ENCODE results near the gene NCK2.

The NCK2 gene

GRCh38 chr2:105746177-105747080 lies 1.7 kb downstream of the NCK2 start:
- H3K18ac ChIP-seq (ENCODE audit: low read length): peak overlapping the region; percentile 25
- H2BK15ac ChIP-seq (ENCODE audit: low read length): no peak overlapping the region
- no peak overlapping the region for H3K14ac ChIP-seq (ENCODE audit: low read length)
- no peak overlapping the region for H4K8ac ChIP-seq (ENCODE audit: low read depth, low read length)
- no CpG with 5 or more reads among the region's 23 CpGs for WGBS, 2 donors (ENCODE audit: extremely low coverage in 2 of 2, insufficient read length in 2 of 2, insufficient replicate concordance in 1 of 2)
- H2AFZ ChIP-seq (ENCODE audit: low read length): no peak overlapping the region
- no peak overlapping the region for H3K9ac ChIP-seq (ENCODE audit: low read depth, low read length, poor library complexity)
- no peak overlapping the region for H2BK120ac ChIP-seq (ENCODE audit: low read depth, low read length)
- H2AK5ac ChIP-seq (ENCODE audit: low read depth, low read length): no peak overlapping the region
- H2BK12ac ChIP-seq (ENCODE audit: low read length): no peak overlapping the region
- H3K27ac ChIP-seq (replicated peaks; ENCODE audit: low read length): no peak overlapping the region
- H3K4me2 ChIP-seq (ENCODE audit: insufficient read depth, low read length, poor library complexity, severe bottlenecking): peak overlapping the region; percentile 78
- H4K91ac ChIP-seq (ENCODE audit: low read depth, low read length, poor library complexity): no peak overlapping the region
- H3K4ac ChIP-seq (ENCODE audit: low read length): no peak overlapping the region
- H3K4me1 ChIP-seq (ENCODE audit: control insufficient read depth in 2 of 2, insufficient read depth in 1 of 2, low read depth in 1 of 2, low read length in 2 of 2): peaks cover 7 to 14% of the 10 kb centered on the region in 2 donors
- peaks cover 0 to 51% of the 10 kb centered on the region in 2 donors for H3K36me3 ChIP-seq (replicated peaks in 1 of 2; ENCODE audit: control insufficient read depth in 2 of 2, insufficient read depth in 2 of 2, low read length in 2 of 2)
- peak overlapping the region; percentile 62 to 92 for H3K4me3 ChIP-seq (ENCODE audit: low read length in 2 of 2)
- no peak overlapping the region for H3K23ac ChIP-seq (ENCODE audit: low read depth, low read length, poor library complexity)
- peaks cover 12% of the 10 kb centered on the region for H3K79me1 ChIP-seq (ENCODE audit: low read depth, low read length)
- H2BK5ac ChIP-seq (ENCODE audit: low read length): no peak overlapping the region
- peaks cover 0 to 4% (median 0%) of the 10 kb centered on the region in 3 experiments for H3K27me3 ChIP-seq (ENCODE audit: control insufficient read depth in 3 of 3, insufficient read depth in 3 of 3, low read depth in 1 of 3, low read length in 3 of 3)
- H3K9me3 ChIP-seq (replicated peaks in 1 of 2; ENCODE audit: control insufficient read depth in 2 of 2, insufficient read depth in 1 of 2, low read depth in 1 of 2, low read length in 2 of 2): peaks cover 0 to 21% of the 10 kb centered on the region in 2 donors
- DNase-seq (ENCODE audit: low spot score): no peak

- WGBS, 2 donors (ENCODE audit: extremely low coverage in 2 of 2, insufficient read length in 2 of 2, insufficient replicate concordance in 1 of 2): no CpG with 5 or more reads among the region's 13 CpGs
- no peak overlapping the region for H3K4me3 ChIP-seq (ENCODE audit: low read length in 2 of 2)
These were observed 2.7 kb downstream of the NCK2 start for GRCh38 chr2:105747254-105747894.

GRCh38 chr2:105747991-105748390 lies 3.3 kb downstream of the NCK2 start:
- Histone ChIP-seq H3K79me1 (ENCODE audit: low read depth, low read length) (peaks cover 12% of the 10 kb centered on the region), H3K14ac (ENCODE audit: low read length) (no peak overlapping the region), H2BK12ac (ENCODE audit: low read length) (no peak overlapping the region), H2BK120ac (ENCODE audit: low read depth, low read length) (no peak overlapping the region), H2AFZ (ENCODE audit: low read length) (no peak overlapping the region), H3K9ac (ENCODE audit: low read depth, low read length, poor library complexity) (no peak overlapping the region), H3K18ac (ENCODE audit: low read length) (no peak overlapping the region), H3K4ac (ENCODE audit: low read length) (no peak overlapping the region), H3K9me3 (replicated peaks in 1 of 2; ENCODE audit: control insufficient read depth in 2 of 2, insufficient read depth in 1 of 2, low read depth in 1 of 2, low read length in 2 of 2) (peaks cover 0 to 18% of the 10 kb centered on the region in 2 donors), H2AK5ac (ENCODE audit: low read depth, low read length) (no peak overlapping the region), H3K36me3 (replicated peaks in 1 of 2; ENCODE audit: control insufficient read depth in 2 of 2, insufficient read depth in 2 of 2, low read length in 2 of 2) (peaks cover 0 to 67% of the 10 kb centered on the region in 2 donors), H3K27me3 (ENCODE audit: control insufficient read depth in 3 of 3, insufficient read depth in 3 of 3, low read depth in 1 of 3, low read length in 3 of 3) (peaks cover 0 to 4% (median 0%) of the 10 kb centered on the region in 3 experiments), H3K4me3 (ENCODE audit: low read length in 2 of 2) (no peak overlapping the region), H4K8ac (ENCODE audit: low read depth, low read length) (no peak overlapping the region), H4K91ac (ENCODE audit: low read depth, low read length, poor library complexity) (no peak overlapping the region), H3K4me2 (ENCODE audit: insufficient read depth, low read length, poor library complexity, severe bottlenecking) (no peak overlapping the region), H3K27ac (replicated peaks; ENCODE audit: low read length) (no peak overlapping the region), H2BK5ac (ENCODE audit: low read length) (no peak overlapping the region), H2BK15ac (ENCODE audit: low read length) (no peak overlapping the region), H3K23ac (ENCODE audit: low read depth, low read length, poor library complexity) (no peak overlapping the region), H3K4me1 (ENCODE audit: control insufficient read depth in 2 of 2, insufficient read depth in 1 of 2, low read depth in 1 of 2, low read length in 2 of 2) (peaks cover 7 to 14% of the 10 kb centered on the region in 2 donors)
- no peak for DNase-seq (ENCODE audit: low spot score)
- no CpG with 5 or more reads among the region's 4 CpGs for WGBS, 2 donors (ENCODE audit: extremely low coverage in 2 of 2, insufficient read length in 2 of 2, insufficient replicate concordance in 1 of 2)

More at GRCh38 chr2:105747254-105747894, 2.7 kb downstream of the NCK2 start:
- Histone ChIP-seq H3K4me1 (ENCODE audit: control insufficient read depth in 2 of 2, insufficient read depth in 1 of 2, low read depth in 1 of 2, low read length in 2 of 2) (peaks cover 7 to 14% of the 10 kb centered on the region in 2 donors), H2BK15ac (ENCODE audit: low read length) (no peak overlapping the region), H2AFZ (ENCODE audit: low read length) (no peak overlapping the region), H2BK5ac (ENCODE audit: low read length) (no peak overlapping the region), H4K8ac (ENCODE audit: low read depth, low read length) (no peak overlapping the region), H3K23ac (ENCODE audit: low read depth, low read length, poor library complexity) (no peak overlapping the region), H3K18ac (ENCODE audit: low read length) (no peak overlapping the region), H3K79me1 (ENCODE audit: low read depth, low read length) (peaks cover 12% of the 10 kb centered on the region), H2BK120ac (ENCODE audit: low read depth, low read length) (no peak overlapping the region), H4K91ac (ENCODE audit: low read depth, low read length, poor library complexity) (no peak overlapping the region), H2BK12ac (ENCODE audit: low read length) (no peak overlapping the region), H3K4me2 (ENCODE audit: insufficient read depth, low read length, poor library complexity, severe bottlenecking) (no peak overlapping the region), H3K4ac (ENCODE audit: low read length) (no peak overlapping the region), H3K27me3 (ENCODE audit: control insufficient read depth in 3 of 3, insufficient read depth in 3 of 3, low read depth in 1 of 3, low read length in 3 of 3) (peaks cover 0 to 4% (median 0%) of the 10 kb centered on the region in 3 experiments), H3K9me3 (replicated peaks in 1 of 2; ENCODE audit: control insufficient read depth in 2 of 2, insufficient read depth in 1 of 2, low read depth in 1 of 2, low read length in 2 of 2) (peaks cover 0 to 18% of the 10 kb centered on the region in 2 donors), H3K9ac (ENCODE audit: low read depth, low read length, poor library complexity) (no peak overlapping the region), H3K14ac (ENCODE audit: low read length) (no peak overlapping the region), H3K27ac (replicated peaks; ENCODE audit: low read length) (no peak overlapping the region), H3K36me3 (replicated peaks in 1 of 2; ENCODE audit: control insufficient read depth in 2 of 2, insufficient read depth in 2 of 2, low read length in 2 of 2) (peaks cover 0 to 61% of the 10 kb centered on the region in 2 donors), H2AK5ac (ENCODE audit: low read depth, low read length) (no peak overlapping the region)
- DNase-seq (ENCODE audit: low spot score): no peak

DNA sequence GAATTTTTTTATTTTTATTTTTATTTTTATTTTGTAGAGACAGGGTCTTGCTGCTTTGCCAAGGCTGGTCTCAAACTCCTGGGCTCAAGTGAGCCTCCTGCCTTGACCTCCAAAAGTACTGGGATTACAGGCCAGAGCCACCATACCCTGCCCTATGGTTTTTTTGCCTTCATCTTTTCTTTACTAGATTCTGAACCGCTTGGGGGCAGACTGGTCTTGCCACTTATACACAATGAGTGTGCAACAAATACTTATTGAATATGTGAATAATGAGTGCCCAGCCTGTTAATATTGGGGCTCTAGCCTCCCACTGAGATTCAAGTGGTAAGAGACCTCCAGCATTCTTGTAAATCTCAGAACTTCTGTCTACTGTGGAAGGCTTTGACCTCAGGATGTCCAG lies 3.9 kb downstream of the NCK2 start:
- Histone ChIP-seq H3K4me2 (ENCODE audit: insufficient read depth, low read length, poor library complexity, severe bottlenecking) (no peak overlapping the region), H3K27me3 (ENCODE audit: control insufficient read depth in 3 of 3, insufficient read depth in 3 of 3, low read depth in 1 of 3, low read length in 3 of 3) (peaks cover 0 to 2% (median 0%) of the 10 kb centered on the region in 3 experiments), H2BK120ac (ENCODE audit: low read depth, low read length) (no peak overlapping the region), H2BK5ac (ENCODE audit: low read length) (no peak overlapping the region), H3K4me3 (ENCODE audit: low read length in 2 of 2) (no peak overlapping the region), H3K4me1 (ENCODE audit: control insufficient read depth in 2 of 2, insufficient read depth in 1 of 2, low read depth in 1 of 2, low read length in 2 of 2) (peaks cover 7 to 12% of the 10 kb centered on the region in 2 donors), H3K36me3 (replicated peaks in 1 of 2; ENCODE audit: control insufficient read depth in 2 of 2, insufficient read depth in 2 of 2, low read length in 2 of 2) (peaks cover 0 to 73% of the 10 kb centered on the region in 2 donors), H3K9ac (ENCODE audit: low read depth, low read length, poor library complexity) (no peak overlapping the region), H4K91ac (ENCODE audit: low read depth, low read length, poor library complexity) (no peak overlapping the region), H3K18ac (ENCODE audit: low read length) (no peak overlapping the region), H2BK12ac (ENCODE audit: low read length) (no peak overlapping the region), H2AK5ac (ENCODE audit: low read depth, low read length) (no peak overlapping the region), H3K79me1 (ENCODE audit: low read depth, low read length) (peaks cover 14% of the 10 kb centered on the region), H3K4ac (ENCODE audit: low read length) (no peak overlapping the region), H4K8ac (ENCODE audit: low read depth, low read length) (no peak overlapping the region), H2BK15ac (ENCODE audit: low read length) (no peak overlapping the region), H3K23ac (ENCODE audit: low read depth, low read length, poor library complexity) (no peak overlapping the region), H3K9me3 (replicated peaks in 1 of 2; ENCODE audit: control insufficient read depth in 2 of 2, insufficient read depth in 1 of 2, low read depth in 1 of 2, low read length in 2 of 2) (peaks cover 0 to 18% of the 10 kb centered on the region in 2 donors), H2AFZ (ENCODE audit: low read length) (no peak overlapping the region), H3K14ac (ENCODE audit: low read length) (no peak overlapping the region), H3K27ac (replicated peaks; ENCODE audit: low read length) (no peak overlapping the region)
- DNase-seq (ENCODE audit: low spot score): no peak
- WGBS, 2 donors (ENCODE audit: extremely low coverage in 2 of 2, insufficient read length in 2 of 2, insufficient replicate concordance in 1 of 2): no CpG with 5 or more reads among the region's 1 CpG
